ENCODE data around the gene POU2AF1.

DNA sequence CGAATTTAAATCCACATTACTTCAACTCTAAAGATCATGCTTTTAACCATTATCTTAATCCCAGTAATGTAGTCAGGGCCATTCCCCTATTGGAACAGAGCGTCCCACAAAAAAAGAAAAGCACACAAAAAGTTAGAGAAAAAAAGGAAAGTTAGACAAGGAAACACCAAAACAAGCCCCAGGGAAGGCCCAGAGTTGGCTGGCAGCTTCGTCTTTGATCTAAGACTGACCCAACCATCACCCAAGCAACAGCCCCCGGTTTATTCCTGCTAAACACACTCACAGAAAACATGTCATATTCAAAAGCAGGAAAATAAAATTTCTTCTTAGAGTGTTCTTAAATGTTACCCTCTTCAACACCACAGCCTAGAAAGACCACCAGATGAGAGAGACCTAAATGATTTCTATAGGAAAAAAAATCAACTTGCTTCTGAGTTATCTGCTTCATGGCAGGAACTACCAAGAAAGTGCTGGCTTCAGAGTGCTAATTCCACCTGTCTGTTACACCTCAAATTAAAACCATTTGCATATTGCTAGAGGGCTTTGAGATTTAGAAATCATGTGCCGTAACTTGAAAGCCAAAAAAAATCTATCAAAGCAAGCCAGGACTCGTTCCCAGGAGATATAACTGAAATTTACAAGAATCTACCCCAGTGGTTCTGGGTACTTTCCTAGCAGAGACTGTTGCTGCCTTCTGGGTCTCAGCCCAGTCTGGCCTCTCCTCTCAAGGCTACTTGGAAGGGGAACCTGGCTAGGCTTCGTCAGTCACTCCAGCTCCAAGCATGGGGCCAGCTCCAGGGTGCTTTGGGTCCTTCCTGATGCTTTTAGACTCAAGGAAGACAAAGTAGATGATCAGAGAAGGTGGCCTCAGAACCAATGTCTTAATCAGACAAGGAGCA is 49.5 kb downstream of the POU2AF1 start:
- TF ChIP-seq, protein P1, sequence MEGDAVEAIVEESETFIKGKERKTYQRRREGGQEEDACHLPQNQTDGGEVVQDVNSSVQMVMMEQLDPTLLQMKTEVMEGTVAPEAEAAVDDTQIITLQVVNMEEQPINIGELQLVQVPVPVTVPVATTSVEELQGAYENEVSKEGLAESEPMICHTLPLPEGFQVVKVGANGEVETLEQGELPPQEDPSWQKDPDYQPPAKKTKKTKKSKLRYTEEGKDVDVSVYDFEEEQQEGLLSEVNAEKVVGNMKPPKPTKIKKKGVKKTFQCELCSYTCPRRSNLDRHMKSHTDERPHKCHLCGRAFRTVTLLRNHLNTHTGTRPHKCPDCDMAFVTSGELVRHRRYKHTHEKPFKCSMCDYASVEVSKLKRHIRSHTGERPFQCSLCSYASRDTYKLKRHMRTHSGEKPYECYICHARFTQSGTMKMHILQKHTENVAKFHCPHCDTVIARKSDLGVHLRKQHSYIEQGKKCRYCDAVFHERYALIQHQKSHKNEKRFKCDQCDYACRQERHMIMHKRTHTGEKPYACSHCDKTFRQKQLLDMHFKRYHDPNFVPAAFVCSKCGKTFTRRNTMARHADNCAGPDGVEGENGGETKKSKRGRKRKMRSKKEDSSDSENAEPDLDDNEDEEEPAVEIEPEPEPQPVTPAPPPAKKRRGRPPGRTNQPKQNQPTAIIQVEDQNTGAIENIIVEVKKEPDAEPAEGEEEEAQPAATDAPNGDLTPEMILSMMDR (IDR thresholded peaks at IDR 0.05), result no peak
- no peak for TF ChIP-seq POLR2A (IDR thresholded peaks at IDR 0.05)

All from esophagus squamous epithelium (tissue), 4 donors.